ENCODE results near the gene KLHDC3.

DNA sequence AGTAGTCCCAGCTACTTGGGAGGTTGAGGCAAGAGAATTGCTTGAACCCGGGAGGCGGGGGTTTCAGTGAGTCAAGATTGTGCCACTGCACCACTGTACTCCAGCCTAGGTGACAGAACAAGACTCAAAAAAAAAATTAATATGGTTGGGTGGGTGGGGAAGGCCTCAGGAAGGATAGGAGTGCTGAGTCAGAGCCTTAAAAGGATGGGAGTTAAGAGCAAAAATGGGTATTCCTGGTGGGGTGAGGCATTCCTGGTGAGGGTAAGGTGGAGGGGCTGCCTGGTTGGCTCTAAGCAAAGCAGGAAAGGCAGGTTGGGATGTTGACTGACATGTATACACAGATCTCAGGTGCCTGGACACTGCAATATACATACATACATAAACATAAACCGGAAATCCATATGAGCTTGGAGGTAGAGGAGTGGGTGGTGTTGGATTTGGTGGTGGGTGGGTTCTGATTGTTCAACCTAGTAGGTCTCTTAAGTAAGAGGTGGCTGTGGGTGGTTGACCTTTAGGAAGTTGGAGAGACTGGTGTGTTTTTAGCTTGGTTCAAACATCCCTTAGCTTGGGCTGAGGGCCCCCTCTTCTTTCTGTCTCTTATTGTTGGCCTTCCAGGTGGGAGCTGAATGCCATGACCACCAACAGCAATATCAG is 6.1 kb downstream of the KLHDC3 start:
- TF ChIP-seq, protein P1, sequence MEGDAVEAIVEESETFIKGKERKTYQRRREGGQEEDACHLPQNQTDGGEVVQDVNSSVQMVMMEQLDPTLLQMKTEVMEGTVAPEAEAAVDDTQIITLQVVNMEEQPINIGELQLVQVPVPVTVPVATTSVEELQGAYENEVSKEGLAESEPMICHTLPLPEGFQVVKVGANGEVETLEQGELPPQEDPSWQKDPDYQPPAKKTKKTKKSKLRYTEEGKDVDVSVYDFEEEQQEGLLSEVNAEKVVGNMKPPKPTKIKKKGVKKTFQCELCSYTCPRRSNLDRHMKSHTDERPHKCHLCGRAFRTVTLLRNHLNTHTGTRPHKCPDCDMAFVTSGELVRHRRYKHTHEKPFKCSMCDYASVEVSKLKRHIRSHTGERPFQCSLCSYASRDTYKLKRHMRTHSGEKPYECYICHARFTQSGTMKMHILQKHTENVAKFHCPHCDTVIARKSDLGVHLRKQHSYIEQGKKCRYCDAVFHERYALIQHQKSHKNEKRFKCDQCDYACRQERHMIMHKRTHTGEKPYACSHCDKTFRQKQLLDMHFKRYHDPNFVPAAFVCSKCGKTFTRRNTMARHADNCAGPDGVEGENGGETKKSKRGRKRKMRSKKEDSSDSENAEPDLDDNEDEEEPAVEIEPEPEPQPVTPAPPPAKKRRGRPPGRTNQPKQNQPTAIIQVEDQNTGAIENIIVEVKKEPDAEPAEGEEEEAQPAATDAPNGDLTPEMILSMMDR (IDR thresholded peaks at IDR 0.05): no peak
- TF ChIP-seq POLR2A (IDR thresholded peaks at IDR 0.05; ENCODE audit: low read depth): no peak
- no peak for TF ChIP-seq POLR2AphosphoS5 (IDR thresholded peaks at IDR 0.05)
- TF ChIP-seq EP300 (IDR thresholded peaks at IDR 0.05): no peak
